Inferior parietal cortex (tissue), 1 donor: Measurements from ENCODE around the gene AQP6.

Experiments
- DNase-seq: peaks from one replicate; pipeline ENCODE4 v3.0.0-alpha.2; 2016; ENCODE audit errors: extremely low spot score

Gene AQP6

DNA sequence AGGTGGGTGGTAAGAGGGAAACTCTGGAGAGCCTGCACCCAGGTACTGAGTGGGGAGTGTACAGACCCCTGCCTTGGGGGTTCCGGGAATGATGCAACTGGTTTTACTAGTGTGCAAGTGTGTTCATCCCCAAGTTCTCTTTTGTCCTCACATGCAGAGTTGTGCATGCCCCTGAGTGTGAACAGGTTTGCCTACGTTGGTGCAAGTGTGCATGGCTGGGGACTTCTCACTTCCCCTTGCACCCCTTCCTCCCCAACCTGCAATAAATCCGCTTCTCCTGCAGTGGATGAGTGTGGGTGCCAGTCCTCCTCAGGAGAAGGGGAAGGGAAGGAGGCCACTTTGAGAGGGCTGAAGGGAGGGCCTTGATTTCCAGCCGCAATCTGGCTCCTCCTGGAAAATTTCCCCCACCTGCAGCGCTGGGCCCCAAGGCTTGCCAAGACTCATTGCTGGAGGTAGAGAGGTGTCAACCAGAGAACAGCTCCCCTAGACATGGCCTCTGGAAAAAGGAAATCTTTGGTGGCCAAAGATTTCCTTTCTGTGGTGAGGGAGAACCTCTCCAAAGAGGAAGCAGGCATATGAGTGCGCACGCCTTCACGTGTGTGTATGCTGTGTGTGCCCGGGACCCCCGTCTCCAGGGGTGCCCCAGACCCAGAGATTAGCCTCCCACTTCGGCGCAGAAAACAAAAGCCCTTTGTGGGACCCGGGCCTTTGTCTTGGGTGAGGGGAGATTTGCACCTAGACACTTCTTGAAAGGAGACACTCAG, 16.7 kb upstream of the AQP6 start:
- DNase-seq: no peak

DNA sequence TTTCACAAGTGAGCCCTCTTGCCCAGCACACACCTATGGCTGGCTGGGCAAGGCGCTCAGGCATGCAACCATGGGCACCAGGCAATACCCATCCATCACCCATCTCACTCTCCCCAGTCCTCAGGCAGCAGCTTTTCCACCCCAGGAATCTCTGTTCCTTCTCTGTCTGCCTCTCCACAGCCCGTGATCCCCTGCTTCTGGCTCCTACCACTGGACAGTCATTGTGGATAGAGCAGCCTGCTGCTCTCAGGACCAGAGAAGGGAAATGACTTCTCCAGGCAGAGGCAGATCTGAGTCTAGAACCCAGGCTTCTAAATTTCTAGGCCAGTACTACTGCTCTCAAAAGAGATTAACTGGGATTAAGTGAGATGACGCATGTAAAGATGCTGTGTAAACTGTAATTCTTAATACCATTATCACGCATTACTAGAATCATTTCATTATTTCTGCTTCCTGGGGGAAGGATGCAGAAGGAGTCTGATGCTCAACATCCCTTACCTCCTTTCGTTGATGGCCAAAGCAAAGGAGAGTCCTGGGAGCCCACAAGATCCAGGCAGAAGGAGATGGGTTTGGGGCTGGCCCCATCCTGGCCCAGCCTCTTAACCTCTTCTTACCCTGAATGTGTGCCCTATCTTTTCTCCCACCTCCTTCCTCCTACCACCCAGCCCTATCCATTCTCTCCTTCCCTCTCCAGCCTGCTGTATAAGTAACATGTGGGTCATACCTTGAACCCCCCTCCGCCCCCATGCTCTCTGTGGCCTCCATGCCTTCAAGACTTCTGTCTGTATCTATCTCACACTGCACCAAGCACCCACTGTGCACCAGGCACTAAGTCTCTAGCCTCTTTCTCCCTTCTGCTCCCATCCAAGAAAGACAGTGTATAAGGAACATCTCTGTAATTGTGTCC, 15.8 kb upstream of the AQP6 start:
- no peak for DNase-seq

GRCh38 chr12:49957570-49957967, 15.2 kb upstream of the AQP6 start:
- no peak for DNase-seq

DNA sequence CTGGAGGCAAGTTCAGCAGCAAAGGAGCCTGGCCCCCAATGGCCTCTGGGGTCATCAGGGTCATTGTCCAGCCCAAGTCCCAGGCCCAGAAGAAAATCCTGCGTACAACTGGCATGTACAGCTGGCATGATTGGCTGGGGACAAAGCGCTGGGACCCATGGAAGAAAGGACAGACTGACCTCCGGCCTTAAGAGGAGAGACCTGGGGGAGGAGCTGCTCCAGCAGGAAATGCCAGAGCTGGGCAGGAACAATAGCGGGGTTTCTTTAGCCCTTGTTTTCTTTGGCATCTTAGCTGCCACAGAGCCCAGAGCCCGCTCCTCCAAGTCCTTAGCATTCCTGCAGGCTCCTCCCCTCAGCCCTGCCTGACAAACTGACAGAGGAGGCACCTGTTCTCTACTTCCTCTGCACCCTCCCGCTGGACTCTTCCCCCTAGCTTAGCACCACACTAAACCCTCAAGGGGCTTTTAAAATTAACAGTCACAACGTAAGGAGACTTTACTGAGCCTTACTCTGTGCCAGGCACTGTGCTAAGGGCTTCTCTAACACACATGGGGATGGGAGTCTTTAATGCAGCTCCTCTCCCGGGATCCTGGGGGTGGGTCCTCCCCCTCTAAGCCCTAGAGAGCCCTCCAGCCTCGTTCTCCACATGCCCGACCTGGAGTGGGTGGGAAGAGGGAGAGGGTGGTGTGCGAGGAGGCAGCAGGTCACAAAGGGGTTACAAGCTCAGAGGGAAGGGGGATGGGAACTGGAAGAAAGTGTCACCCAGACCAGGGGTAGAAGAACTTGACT, 12.9 kb upstream of the AQP6 start:
- no peak for DNase-seq

DNA sequence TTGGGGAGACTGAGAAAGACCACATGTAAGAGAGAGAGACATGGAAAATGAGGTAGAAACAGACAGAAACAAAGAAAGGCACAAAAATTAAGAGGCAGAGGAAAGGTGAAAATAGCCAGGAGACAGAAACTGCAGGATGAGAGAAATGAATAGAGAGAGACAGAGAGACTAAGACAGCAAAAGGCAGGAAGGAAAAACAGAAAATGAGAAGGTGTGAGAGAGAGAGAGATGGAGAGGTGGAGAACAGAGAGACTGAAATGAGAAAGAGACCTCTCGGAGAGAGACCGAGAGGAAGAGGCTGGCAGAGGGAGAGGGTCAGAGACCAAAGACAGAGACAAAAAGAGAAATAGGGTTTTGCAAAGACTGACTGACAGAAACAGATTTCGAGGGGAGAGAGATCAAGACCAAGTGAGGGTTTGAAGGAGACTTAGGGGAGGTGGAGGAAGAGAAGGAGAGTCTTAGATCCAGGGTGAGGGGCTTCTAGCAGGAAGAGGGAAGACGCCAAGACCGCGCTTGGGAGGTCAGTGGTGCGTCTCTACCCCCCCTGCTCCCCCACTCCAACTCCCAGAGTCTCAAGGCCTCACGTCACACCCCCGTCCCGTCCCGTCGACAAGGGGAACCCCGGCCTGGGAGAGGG, 12.2 kb upstream of the AQP6 start:
- no peak for DNase-seq

DNA sequence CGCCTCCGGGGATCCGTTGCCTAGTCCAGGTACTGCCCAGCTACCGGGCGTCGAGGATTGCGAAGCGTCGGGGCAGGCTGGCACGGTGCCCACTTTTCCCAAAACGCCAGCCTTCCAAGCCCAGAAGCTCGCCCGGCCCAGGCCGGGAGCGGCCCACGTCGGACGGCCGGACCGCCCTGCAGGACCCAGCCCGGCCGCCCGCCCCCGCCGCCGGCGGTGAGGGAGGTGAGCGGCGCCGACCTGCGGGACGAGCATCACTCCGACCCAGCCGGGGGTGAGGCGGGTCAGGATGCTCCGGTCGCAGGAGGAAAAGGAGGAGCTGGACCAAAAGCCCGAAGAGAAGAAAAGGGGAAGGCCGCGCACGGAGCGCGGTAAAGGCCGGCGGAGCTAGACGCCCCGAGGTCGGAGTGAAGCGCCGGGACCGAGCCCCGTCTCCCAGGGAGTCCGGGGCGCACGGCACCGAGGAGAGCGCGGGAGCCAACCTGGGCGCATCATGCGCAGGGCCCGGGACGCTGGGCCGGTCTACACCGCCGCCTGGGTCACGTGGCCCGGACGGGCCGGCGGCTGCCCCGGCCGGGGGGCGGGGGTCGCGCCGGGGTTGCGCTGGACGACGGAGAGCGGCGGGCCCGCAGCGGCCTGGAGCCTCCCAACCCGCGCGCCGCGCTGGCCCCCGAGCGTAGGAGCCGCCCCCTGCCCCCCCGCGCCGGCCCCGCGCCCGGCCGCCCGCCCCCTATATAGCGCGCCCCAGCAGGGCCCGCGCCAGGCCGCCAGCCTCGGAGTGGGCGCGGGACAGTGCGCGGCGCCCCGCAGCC, 11.4 kb upstream of the AQP6 start, which contains the start of gene AQP5:
TSS of gene AQP5 (plus strand) at position 762 of the 812 bp plus-strand sequence. CDS start 146 bp downstream, outside the sequence.
- no peak for DNase-seq

DNA sequence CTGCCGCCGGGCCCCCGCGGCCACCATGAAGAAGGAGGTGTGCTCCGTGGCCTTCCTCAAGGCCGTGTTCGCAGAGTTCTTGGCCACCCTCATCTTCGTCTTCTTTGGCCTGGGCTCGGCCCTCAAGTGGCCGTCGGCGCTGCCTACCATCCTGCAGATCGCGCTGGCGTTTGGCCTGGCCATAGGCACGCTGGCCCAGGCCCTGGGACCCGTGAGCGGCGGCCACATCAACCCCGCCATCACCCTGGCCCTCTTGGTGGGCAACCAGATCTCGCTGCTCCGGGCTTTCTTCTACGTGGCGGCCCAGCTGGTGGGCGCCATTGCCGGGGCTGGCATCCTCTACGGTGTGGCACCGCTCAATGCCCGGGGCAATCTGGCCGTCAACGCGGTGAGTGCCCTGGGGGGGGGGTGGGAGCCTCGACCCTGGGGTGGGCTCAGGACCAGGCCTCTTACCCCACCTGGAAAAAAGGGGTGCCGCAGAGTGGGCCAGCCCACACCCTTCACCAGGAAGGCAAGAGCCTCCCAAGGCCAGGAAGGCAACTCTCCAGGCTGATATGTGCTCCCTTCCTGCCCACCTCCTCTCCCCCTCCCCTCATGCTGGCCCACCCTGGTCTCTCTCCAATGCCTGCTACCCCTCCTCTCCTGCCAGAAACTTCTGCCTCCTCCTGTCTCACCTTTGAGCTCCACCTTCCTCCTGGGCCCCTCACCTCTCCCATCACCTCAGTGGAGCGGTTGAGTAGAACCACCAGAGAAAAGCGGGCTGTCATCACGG, 10.6 kb upstream of the AQP6 start:
- no peak for DNase-seq

- no peak for DNase-seq
Observed at GRCh38 chr12:49962861-49963765, 9.6 kb upstream of the AQP6 start.

GRCh38 chr12:49963976-49964815, 8.6 kb upstream of the AQP6 start:
- DNase-seq: no peak

DNA sequence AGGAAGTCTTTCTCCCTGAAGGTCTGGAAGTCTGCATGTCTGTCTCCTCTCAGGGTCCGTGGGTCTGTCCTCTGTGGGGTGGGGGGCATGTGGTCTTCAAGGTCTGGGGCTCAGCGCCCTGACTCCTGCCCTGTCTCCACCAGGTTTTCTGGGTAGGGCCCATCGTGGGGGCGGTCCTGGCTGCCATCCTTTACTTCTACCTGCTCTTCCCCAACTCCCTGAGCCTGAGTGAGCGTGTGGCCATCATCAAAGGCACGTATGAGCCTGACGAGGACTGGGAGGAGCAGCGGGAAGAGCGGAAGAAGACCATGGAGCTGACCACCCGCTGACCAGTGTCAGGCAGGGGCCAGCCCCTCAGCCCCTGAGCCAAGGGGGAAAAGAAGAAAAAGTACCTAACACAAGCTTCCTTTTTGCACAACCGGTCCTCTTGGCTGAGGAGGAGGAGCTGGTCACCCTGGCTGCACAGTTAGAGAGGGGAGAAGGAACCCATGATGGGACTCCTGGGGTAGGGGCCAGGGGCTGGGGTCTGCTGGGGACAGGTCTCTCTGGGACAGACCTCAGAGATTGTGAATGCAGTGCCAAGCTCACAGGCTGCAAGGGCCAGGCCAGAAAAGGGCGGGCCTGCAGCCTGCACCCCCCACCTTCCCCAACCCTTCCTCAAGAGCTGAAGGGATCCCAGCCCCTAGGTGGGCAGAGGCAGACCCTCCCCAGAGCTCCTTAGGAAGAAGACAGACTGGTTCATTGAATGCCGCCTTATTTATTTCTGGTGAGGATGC, 7.7 kb upstream of the AQP6 start:
- DNase-seq: no peak

DNA sequence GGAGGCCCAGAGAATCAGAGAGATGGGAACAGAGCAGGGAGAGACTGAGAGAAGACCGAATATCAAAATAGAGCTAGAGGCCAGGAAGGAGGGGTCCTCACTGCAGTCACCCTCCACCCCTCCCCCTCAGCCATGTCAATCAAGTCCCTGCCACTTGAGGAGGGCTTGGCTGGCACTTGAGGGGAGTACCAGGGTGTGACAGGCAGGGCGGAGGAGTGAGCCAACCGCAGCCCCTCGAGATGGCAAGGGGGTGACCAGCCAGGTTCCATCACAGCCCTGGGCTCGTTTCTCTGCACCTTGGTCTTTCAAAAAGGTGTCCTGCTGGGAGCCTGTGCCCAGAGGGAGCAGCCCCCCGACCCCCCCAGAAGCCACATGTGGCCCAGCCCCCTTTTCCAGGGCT, 6.9 kb upstream of the AQP6 start:
- DNase-seq: no peak

DNA sequence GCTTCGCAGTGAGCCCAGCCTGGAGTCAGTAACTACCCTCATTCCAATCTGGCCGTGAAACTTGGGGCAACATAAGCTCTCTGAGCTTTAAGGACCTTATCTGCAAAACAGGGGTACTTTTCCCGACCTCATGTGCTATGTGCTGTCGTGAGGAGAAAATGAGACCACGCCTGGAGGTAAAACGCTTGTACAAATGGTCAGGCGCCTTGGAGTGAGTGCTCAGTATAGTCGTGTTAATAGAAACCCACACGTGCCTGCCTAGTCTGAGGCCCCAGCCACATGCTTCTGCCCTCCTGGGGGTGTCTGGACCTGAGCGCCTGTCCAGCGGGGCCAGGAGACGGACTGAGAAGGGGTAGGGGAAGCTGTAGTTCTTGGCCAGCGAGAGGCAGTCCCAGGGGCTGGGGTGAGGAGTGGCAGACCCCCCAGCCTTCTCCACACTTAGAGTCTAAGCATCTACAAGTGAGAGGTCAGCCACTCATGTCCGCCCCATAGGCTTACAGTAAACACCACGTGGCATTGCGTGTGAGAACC, 6.2 kb upstream of the AQP6 start:
- no peak for DNase-seq

DNA sequence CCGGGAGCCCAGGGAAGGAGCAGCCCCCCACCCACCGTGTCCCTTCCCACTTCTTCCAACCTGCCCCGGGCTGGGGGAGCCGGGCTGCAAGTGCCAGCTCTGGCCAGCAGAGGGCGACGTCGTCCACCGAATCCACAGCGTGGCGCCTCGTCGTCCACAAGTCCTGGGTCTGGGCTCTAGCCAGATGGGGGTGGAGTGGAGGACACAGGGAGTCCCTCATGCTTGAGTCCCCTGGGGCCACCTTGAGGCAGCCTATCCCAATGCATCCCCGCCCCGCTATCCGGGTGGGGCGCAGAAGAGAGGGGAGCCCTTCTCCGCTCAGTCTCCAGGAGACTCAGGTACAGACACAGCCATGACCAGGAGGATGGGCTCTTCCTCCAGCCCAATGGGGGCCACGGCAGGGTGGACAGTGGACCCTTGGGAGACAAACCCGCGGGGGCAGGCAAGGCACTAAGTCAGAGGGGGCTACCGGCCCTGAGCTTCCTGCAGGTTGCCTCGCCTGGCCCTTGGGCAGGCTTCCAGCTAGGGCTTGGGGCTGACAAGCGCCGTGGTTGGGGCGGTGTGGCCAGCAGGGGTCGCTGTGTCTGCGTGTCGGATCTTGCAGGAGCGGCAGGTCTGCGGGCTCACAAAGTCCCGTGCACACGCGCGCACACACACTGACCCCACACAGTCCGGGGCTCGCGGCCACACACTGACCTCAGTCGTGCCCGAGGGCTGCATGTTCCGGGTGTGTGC, 5.5 kb upstream of the AQP6 start:
- peak; percentile 88 for DNase-seq

- no peak for DNase-seq
Observed at GRCh38 chr12:49967777-49968250, 4.9 kb upstream of the AQP6 start.

DNA sequence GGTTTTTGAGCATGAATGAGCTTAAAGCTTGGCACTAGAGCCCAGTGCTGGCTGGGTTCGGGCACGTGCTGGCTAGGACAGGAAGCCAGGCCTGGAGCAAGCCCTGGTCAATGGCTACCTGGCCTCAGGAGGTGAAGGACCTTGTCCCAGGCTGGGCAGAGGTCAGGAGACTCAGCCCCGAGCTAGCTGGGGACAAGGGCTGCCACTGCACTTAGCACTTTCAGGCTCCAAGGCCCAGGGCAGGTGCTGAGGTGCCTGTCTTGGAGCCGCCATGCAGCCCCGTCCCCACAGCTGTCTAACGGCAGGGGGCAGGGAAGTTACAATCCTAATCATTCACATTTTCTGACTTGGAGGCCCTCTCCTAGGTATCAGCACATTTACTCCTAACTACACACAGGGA, 4.3 kb upstream of the AQP6 start:
- no peak for DNase-seq

- DNase-seq: peak; percentile 34
Observed at GRCh38 chr12:49969027-49969426, 3.7 kb upstream of the AQP6 start.
